SK-N-SH treated with all-trans-retinoic acid at 6 μM for 48 hours (cell line): Measurements from ENCODE around the gene EIF2D.

Experiments
- ATAC-seq: fragments of 200-7000 bp; cut with Tn5 transposase; 3 replicates; pipeline ENCODE4 v1.9.1; 2020; ENCODE audit warnings: mild to moderate bottlenecking, moderate library complexity
- ARNTL ChIP-seq: fragments of 450-650 bp; formaldehyde crosslinking; IDR thresholded peaks from 2 replicates; pipeline ENCODE4 v1.5.0; 2020; ENCODE audit warnings: low read depth, mild to moderate bottlenecking, moderate library complexity, borderline replicate concordance
- BACH2 ChIP-seq: fragments of 250-450 bp; sonication (Bioruptor Pico); IDR thresholded peaks from 2 replicates; pipeline ENCODE4 v1.9.0; 2021; ENCODE audit warnings: mild to moderate bottlenecking, borderline replicate concordance
- CSDC2 ChIP-seq: fragments of 250-450 bp; sonication (Bioruptor Pico); IDR thresholded peaks from 2 replicates; pipeline ENCODE4 v1.5.0; 2020; ENCODE audit warnings: mild to moderate bottlenecking, moderate library complexity
- ESRRG ChIP-seq: fragments of 250-450 bp; sonication (Bioruptor Pico); IDR thresholded peaks from 2 replicates; pipeline ENCODE4 v1.6.1; 2021; ENCODE audit warnings: mild to moderate bottlenecking
- ISL1 ChIP-seq: fragments of 250-450 bp; sonication (Bioruptor Pico); IDR thresholded peaks from 2 replicates; pipeline ENCODE4 v2.1.2; 2022; ENCODE audit warnings: mild to moderate bottlenecking, moderate library complexity
- PPARA ChIP-seq: fragments of 250-450 bp; sonication (Bioruptor Pico); IDR thresholded peaks from 2 replicates; pipeline ENCODE4 v1.5.0; 2020; ENCODE audit warnings: mild to moderate bottlenecking, borderline replicate concordance
- RARB ChIP-seq: fragments of 250-450 bp; sonication (Bioruptor Pico); IDR thresholded peaks from 2 replicates; pipeline ENCODE4 v1.8.0; 2021; ENCODE audit warnings: mild to moderate bottlenecking, moderate library complexity
- SNAI2 ChIP-seq: fragments of 250-450 bp; sonication (Bioruptor Pico); IDR thresholded peaks from 2 replicates; pipeline ENCODE4 v1.5.0; 2020; ENCODE audit warnings: mild to moderate bottlenecking, moderate library complexity
- ZC3H10 ChIP-seq: fragments of 250-450 bp; sonication (Bioruptor Pico); IDR thresholded peaks from 2 replicates; pipeline ENCODE4 v1.5.1; 2021; ENCODE audit warnings: mild to moderate bottlenecking, moderate library complexity
- ZNF565 ChIP-seq: fragments of 450-650 bp; formaldehyde crosslinking; conservative IDR thresholded peaks from 2 replicates; pipeline ENCODE4 v1.5.0; 2020; ENCODE audit warnings: low read depth, mild to moderate bottlenecking, moderate library complexity
- ZNF70 ChIP-seq: fragments of 450-650 bp; formaldehyde crosslinking; IDR thresholded peaks from 2 replicates; pipeline ENCODE4 v1.5.0; 2020; ENCODE audit warnings: mild to moderate bottlenecking, moderate library complexity
- ZNF8 ChIP-seq: fragments of 450-650 bp; formaldehyde crosslinking; IDR thresholded peaks from 2 replicates; pipeline ENCODE4 v1.5.0; 2020; ENCODE audit warnings: mild to moderate bottlenecking, moderate library complexity
- TF ChIP-seq, protein P1 (sequence below): fragments of 250-450 bp; sonication (Bioruptor Pico); IDR thresholded peaks from 2 replicates; pipeline ENCODE4 v1.8.0; 2021; ENCODE audit warnings: low read depth, mild to moderate bottlenecking, moderate library complexity, borderline replicate concordance
- TF ChIP-seq, protein P2 (sequence below): fragments of 250-450 bp; sonication (Bioruptor Pico); IDR thresholded peaks from 2 replicates; pipeline ENCODE4 v1.5.0; 2020; ENCODE audit warnings: mild to moderate bottlenecking, moderate library complexity
- TF ChIP-seq, protein P3 (sequence below): fragments of 250-450 bp; sonication (Bioruptor Pico); IDR thresholded peaks from 2 replicates; pipeline ENCODE4 v1.5.1; 2020; ENCODE audit warnings: low read depth, mild to moderate bottlenecking, moderate library complexity
- TF ChIP-seq, protein P4 (sequence below): fragments of 250-450 bp; sonication (Bioruptor Pico); IDR thresholded peaks from 2 replicates; pipeline ENCODE4 v1.5.1; 2021; ENCODE audit warnings: mild to moderate bottlenecking, moderate library complexity
- TF ChIP-seq, protein P5 (sequence below): fragments of 250-450 bp; sonication (Bioruptor Pico); IDR thresholded peaks from 2 replicates; pipeline ENCODE4 v1.8.0; 2020; ENCODE audit warnings: mild to moderate bottlenecking, moderate library complexity, borderline replicate concordance

EIF2D gene

DNA sequence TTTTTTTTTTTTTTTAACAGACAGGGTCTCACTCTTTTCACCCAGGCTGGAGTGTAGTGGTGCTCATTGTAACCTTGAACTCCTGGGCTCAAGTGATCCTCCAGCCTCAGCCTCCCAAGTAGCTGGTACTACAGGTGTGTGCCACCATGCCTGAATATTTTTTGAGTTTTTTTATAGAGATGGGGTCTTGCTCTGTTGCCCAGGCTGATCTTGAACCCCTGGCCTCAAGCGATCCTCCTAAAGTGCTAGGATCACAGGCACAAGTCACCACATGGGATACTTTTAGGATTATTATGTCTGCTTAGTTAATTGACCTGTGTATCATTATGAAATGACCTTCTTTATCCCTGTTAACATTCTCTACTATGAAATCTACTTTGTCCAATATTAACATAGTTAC, 66.9 kb downstream of the EIF2D start:
- TF ChIP-seq, protein P1, sequence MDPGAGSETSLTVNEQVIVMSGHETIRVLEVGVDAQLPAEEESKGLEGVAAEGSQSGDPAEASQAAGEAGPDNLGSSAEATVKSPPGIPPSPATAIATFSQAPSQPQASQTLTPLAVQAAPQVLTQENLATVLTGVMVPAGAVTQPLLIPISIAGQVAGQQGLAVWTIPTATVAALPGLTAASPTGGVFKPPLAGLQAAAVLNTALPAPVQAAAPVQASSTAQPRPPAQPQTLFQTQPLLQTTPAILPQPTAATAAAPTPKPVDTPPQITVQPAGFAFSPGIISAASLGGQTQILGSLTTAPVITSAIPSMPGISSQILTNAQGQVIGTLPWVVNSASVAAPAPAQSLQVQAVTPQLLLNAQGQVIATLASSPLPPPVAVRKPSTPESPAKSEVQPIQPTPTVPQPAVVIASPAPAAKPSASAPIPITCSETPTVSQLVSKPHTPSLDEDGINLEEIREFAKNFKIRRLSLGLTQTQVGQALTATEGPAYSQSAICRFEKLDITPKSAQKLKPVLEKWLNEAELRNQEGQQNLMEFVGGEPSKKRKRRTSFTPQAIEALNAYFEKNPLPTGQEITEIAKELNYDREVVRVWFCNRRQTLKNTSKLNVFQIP (CRISPR knock-in tag): no peak
- no peak for TF ChIP-seq ISL1 (CRISPR knock-in tag)
- no peak for TF ChIP-seq ZC3H10 (CRISPR knock-in tag)
- TF ChIP-seq ZNF8 (CRISPR knock-in tag): no peak
- no peak for TF ChIP-seq CSDC2 (CRISPR knock-in tag)
- TF ChIP-seq SNAI2 (CRISPR knock-in tag): no peak
- TF ChIP-seq ARNTL (CRISPR knock-in tag): no peak
- TF ChIP-seq, protein P2, sequence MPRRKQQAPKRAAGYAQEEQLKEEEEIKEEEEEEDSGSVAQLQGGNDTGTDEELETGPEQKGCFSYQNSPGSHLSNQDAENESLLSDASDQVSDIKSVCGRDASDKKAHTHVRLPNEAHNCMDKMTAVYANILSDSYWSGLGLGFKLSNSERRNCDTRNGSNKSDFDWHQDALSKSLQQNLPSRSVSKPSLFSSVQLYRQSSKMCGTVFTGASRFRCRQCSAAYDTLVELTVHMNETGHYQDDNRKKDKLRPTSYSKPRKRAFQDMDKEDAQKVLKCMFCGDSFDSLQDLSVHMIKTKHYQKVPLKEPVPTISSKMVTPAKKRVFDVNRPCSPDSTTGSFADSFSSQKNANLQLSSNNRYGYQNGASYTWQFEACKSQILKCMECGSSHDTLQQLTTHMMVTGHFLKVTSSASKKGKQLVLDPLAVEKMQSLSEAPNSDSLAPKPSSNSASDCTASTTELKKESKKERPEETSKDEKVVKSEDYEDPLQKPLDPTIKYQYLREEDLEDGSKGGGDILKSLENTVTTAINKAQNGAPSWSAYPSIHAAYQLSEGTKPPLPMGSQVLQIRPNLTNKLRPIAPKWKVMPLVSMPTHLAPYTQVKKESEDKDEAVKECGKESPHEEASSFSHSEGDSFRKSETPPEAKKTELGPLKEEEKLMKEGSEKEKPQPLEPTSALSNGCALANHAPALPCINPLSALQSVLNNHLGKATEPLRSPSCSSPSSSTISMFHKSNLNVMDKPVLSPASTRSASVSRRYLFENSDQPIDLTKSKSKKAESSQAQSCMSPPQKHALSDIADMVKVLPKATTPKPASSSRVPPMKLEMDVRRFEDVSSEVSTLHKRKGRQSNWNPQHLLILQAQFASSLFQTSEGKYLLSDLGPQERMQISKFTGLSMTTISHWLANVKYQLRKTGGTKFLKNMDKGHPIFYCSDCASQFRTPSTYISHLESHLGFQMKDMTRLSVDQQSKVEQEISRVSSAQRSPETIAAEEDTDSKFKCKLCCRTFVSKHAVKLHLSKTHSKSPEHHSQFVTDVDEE (CRISPR knock-in tag): no peak
- TF ChIP-seq, protein P3, sequence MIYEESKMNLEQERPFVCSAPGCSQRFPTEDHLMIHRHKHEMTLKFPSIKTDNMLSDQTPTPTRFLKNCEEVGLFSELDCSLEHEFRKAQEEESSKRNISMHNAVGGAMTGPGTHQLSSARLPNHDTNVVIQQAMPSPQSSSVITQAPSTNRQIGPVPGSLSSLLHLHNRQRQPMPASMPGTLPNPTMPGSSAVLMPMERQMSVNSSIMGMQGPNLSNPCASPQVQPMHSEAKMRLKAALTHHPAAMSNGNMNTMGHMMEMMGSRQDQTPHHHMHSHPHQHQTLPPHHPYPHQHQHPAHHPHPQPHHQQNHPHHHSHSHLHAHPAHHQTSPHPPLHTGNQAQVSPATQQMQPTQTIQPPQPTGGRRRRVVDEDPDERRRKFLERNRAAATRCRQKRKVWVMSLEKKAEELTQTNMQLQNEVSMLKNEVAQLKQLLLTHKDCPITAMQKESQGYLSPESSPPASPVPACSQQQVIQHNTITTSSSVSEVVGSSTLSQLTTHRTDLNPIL: no peak
- TF ChIP-seq, protein P4, sequence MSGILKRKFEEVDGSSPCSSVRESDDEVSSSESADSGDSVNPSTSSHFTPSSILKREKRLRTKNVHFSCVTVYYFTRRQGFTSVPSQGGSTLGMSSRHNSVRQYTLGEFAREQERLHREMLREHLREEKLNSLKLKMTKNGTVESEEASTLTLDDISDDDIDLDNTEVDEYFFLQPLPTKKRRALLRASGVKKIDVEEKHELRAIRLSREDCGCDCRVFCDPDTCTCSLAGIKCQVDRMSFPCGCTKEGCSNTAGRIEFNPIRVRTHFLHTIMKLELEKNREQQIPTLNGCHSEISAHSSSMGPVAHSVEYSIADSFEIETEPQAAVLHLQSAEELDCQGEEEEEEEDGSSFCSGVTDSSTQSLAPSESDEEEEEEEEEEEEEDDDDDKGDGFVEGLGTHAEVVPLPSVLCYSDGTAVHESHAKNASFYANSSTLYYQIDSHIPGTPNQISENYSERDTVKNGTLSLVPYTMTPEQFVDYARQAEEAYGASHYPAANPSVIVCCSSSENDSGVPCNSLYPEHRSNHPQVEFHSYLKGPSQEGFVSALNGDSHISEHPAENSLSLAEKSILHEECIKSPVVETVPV (CRISPR knock-in tag): no peak
- TF ChIP-seq PPARA (CRISPR knock-in tag): no peak
- TF ChIP-seq RARB (CRISPR knock-in tag): no peak
- TF ChIP-seq, protein P5, sequence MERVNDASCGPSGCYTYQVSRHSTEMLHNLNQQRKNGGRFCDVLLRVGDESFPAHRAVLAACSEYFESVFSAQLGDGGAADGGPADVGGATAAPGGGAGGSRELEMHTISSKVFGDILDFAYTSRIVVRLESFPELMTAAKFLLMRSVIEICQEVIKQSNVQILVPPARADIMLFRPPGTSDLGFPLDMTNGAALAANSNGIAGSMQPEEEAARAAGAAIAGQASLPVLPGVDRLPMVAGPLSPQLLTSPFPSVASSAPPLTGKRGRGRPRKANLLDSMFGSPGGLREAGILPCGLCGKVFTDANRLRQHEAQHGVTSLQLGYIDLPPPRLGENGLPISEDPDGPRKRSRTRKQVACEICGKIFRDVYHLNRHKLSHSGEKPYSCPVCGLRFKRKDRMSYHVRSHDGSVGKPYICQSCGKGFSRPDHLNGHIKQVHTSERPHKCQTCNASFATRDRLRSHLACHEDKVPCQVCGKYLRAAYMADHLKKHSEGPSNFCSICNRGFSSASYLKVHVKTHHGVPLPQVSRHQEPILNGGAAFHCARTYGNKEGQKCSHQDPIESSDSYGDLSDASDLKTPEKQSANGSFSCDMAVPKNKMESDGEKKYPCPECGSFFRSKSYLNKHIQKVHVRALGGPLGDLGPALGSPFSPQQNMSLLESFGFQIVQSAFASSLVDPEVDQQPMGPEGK (CRISPR knock-in tag): no peak
- no peak for TF ChIP-seq ZNF565
- TF ChIP-seq BACH2: no peak
- TF ChIP-seq ZNF70 (CRISPR knock-in tag): no peak
- TF ChIP-seq ESRRG (CRISPR knock-in tag): no peak
- no peak for ATAC-seq

DNA sequence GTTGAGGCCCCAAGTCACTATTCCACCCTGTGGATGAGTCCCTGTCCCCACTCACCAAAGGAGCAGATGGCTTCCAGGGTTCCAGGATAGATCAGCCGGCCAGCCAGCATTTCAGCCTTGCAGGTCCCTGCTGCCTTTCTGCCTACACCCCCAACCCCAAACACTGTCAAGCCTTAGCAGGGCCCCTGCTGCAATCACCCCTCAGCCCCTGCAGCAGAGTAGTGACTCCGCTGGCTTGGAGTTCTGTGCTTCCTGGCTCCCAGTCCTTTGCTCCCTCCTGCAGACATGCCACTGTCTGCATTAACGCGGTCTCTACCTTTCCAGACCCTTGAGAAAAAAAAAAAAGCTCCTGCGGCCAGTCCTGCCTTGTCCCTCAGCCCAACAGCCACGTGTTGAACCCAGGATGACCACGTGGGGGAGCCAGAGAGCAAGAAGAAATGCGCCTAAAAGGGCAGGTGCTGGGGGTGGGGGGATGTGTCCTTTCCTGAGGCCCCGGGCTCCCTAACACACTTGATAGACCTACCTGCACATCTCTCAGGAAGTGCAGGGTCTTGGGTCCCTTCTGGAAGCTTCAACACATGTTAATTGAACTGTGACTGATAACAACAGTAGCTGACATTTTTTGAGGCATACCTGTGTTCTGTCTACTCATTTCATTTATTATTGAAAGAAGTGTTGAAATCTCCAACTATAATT, 67.6 kb downstream of the EIF2D start:
- TF ChIP-seq SNAI2 (CRISPR knock-in tag): no peak
- peak; percentile 97 for ATAC-seq
